ENCODE data around the gene GTF2IRD1. TPM values are rescaled to one million over a fixed set of nuclear protein-coding genes. Genes with fewer than 3 reads are reported as not detected.

GTF2IRD1 gene
- total and polyA plus RNA-seq, 2 of the 13 experiments (the other 11 are each of a cell fraction or from before 2014, with no cell fraction given), result 16.5 to 26.7 TPM

DNA sequence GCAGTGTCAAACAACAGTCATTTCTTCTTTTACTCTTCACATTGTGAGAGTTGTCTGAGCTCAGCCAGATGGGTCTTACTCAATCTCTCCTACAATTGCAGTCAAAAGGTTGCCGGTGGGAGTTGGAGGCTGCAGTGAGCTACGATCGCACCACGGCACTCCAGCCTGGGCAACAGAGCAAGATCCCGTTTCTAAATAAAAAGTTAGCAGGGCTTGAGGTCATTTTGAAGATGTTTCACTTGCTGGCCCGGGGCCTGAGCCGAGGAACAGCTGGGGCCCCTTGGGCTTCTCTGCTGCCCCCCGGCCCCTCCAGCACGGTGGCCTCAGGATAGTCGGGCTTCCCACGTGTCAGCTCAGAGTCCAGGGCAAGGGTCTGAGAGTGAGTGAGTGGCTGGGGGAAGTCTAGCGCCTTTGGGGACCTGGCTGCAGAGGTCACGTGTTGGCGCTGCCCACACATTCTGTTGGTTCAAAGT lies 40.4 kb downstream of the GTF2IRD1 start (continued):
- TF ChIP-seq ZNF407 (CRISPR knock-in tag; IDR thresholded peaks at IDR 0.05; ENCODE audit: not compliant biosample characterization) (no peak), HNF4A (CRISPR knock-in tag; IDR thresholded peaks at IDR 0.05) (peak; percentile 92), SYNCRIP (IDR thresholded peaks at IDR 0.05; ENCODE audit: insufficient read depth, low read depth, low read length) (no peak), PHF21A (CRISPR knock-in tag; IDR thresholded peaks at IDR 0.05) (peak; percentile 68), ZBTB1 (CRISPR knock-in tag; IDR thresholded peaks at IDR 0.05; ENCODE audit: borderline replicate concordance) (no peak), ZBTB21 (CRISPR knock-in tag; IDR thresholded peaks at IDR 0.05) (no peak), ARNTL (CRISPR knock-in tag; IDR thresholded peaks at IDR 0.05) (peak; percentile 93), ESRRA (CRISPR knock-in tag; IDR thresholded peaks at IDR 0.05; ENCODE audit: low read depth) (peak; percentile 63; the same call in 1 of the 2 replicates), ARNT (IDR thresholded peaks at IDR 0.05) (no peak)
- TF ChIP-seq, protein P1, sequence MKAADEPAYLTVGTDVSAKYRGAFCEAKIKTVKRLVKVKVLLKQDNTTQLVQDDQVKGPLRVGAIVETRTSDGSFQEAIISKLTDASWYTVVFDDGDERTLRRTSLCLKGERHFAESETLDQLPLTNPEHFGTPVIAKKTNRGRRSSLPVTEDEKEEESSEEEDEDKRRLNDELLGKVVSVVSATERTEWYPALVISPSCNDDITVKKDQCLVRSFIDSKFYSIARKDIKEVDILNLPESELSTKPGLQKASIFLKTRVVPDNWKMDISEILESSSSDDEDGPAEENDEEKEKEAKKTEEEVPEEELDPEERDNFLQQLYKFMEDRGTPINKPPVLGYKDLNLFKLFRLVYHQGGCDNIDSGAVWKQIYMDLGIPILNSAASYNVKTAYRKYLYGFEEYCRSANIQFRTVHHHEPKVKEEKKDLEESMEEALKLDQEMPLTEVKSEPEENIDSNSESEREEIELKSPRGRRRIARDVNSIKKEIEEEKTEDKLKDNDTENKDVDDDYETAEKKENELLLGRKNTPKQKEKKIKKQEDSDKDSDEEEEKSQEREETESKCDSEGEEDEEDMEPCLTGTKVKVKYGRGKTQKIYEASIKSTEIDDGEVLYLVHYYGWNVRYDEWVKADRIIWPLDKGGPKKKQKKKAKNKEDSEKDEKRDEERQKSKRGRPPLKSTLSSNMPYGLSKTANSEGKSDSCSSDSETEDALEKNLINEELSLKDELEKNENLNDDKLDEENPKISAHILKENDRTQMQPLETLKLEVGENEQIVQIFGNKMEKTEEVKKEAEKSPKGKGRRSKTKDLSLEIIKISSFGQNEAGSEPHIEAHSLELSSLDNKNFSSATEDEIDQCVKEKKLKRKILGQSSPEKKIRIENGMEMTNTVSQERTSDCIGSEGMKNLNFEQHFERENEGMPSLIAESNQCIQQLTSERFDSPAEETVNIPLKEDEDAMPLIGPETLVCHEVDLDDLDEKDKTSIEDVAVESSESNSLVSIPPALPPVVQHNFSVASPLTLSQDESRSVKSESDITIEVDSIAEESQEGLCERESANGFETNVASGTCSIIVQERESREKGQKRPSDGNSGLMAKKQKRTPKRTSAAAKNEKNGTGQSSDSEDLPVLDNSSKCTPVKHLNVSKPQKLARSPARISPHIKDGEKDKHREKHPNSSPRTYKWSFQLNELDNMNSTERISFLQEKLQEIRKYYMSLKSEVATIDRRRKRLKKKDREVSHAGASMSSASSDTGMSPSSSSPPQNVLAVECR (CRISPR knock-in tag; IDR thresholded peaks at IDR 0.05; ENCODE audit: borderline replicate concordance), result no peak; the same call in 1 of the 2 replicates
- TF ChIP-seq, protein P2, sequence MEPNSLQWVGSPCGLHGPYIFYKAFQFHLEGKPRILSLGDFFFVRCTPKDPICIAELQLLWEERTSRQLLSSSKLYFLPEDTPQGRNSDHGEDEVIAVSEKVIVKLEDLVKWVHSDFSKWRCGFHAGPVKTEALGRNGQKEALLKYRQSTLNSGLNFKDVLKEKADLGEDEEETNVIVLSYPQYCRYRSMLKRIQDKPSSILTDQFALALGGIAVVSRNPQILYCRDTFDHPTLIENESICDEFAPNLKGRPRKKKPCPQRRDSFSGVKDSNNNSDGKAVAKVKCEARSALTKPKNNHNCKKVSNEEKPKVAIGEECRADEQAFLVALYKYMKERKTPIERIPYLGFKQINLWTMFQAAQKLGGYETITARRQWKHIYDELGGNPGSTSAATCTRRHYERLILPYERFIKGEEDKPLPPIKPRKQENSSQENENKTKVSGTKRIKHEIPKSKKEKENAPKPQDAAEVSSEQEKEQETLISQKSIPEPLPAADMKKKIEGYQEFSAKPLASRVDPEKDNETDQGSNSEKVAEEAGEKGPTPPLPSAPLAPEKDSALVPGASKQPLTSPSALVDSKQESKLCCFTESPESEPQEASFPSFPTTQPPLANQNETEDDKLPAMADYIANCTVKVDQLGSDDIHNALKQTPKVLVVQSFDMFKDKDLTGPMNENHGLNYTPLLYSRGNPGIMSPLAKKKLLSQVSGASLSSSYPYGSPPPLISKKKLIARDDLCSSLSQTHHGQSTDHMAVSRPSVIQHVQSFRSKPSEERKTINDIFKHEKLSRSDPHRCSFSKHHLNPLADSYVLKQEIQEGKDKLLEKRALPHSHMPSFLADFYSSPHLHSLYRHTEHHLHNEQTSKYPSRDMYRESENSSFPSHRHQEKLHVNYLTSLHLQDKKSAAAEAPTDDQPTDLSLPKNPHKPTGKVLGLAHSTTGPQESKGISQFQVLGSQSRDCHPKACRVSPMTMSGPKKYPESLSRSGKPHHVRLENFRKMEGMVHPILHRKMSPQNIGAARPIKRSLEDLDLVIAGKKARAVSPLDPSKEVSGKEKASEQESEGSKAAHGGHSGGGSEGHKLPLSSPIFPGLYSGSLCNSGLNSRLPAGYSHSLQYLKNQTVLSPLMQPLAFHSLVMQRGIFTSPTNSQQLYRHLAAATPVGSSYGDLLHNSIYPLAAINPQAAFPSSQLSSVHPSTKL (CRISPR knock-in tag; IDR thresholded peaks at IDR 0.05), result no peak
